Memory B cell (primary cell): Measurements from ENCODE around the gene NRP1.

Source experiments
- ATAC-seq: fragments of 150-1000 bp; cut with Tn5 transposase; 2 replicates; pipeline ENCODE4 v1.10.0; 2021; ENCODE audit warnings: low read depth, mild to moderate bottlenecking, moderate library complexity
- DNase-seq, 2 donors: peaks; one replicate each; pipeline ENCODE4 v3.0.0; 2022; ENCODE audit warnings: low spot score in 2 of 2
- H3K27ac Mint-ChIP-seq: one replicate; pipeline ENCODE4 v1.8.0; 2022; ENCODE audit warnings: mild to moderate bottlenecking, moderate library complexity, mixed read lengths
- H3K27me3 Mint-ChIP-seq: one replicate; pipeline ENCODE4 v1.8.0; 2022; ENCODE audit warnings: mixed read lengths
- H3K36me3 Mint-ChIP-seq: one replicate; pipeline ENCODE4 v1.8.0; 2022; ENCODE audit warnings: mild to moderate bottlenecking, mixed read lengths
- H3K4me1 Mint-ChIP-seq: one replicate; pipeline ENCODE4 v1.8.0; 2022; ENCODE audit warnings: mixed read lengths
- H3K4me3 Mint-ChIP-seq: one replicate; pipeline ENCODE4 v1.8.0; 2022; ENCODE audit warnings: mild to moderate bottlenecking, moderate library complexity, mixed read lengths
- H3K9me3 Mint-ChIP-seq: one replicate; pipeline ENCODE4 v1.8.0; 2022; ENCODE audit warnings: mixed read lengths

NRP1 gene

DNA sequence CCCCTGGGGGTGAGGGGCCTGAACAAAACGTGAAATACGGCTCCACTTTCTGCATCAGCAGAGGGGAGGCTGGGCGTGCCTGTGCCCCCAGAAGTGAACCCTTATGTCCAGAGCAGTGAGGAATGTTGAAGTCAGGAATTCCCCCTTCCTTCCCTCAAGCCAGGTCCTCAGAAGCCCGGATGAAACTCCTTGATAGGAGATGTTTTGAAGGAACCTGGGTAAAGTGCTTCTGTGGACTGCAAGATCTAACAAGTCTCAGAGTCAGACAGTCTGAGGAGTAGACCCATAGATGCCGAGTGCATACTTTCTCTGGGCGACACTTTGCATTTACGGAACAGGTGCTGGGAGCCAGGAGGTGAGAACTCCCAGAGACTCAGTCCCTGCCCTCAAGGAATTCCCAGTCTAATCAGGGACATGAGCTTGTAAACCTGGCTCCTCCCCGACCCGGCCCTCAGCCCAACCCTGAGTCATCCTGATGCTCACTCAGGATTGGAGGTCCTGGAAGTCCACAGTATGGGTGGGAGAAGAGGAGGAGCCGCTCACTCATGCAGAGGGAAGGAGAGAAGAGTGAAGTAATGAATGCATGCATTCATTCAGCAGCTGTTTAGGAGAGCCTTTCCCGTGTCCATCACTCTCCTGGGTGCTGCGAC is 197.0 kb downstream of the NRP1 start:
- DNase-seq (no peak), ATAC-seq (no peak)
- peaks cover 2% of the 10 kb centered on the region for H3K27me3 Mint-ChIP-seq
- H3K36me3 Mint-ChIP-seq, result peaks cover 2% of the 10 kb centered on the region
- no peaks in the 10 kb centered on the region for H3K9me3 Mint-ChIP-seq
- H3K4me3 Mint-ChIP-seq, result no peak overlapping the region
- peak overlapping the region; percentile 90 for H3K27ac Mint-ChIP-seq
- H3K4me1 Mint-ChIP-seq, result peaks cover 37% of the 10 kb centered on the region

DNA sequence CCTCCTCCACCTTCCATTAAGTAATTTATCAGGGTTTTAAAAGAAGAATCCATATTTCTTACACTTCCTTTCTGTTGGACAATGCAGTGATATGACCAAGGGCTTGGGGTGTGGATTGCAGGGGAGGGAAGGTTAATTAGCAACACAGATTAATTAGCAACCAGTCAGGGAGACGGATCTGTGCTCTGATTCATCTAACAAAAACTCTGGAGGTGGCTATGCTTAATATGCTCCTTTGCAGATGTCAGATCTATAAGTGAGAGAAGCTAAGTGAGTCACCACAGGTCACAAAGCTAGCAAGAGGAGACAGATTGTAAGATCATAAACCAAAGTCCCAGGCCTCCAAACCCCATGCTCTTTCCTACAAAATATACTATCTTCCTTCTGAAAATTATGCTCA is 197.7 kb downstream of the NRP1 start:
- peaks cover 39% of the 10 kb centered on the region for H3K4me1 Mint-ChIP-seq
- peaks cover 2% of the 10 kb centered on the region for H3K36me3 Mint-ChIP-seq
- H3K9me3 Mint-ChIP-seq, result no peaks in the 10 kb centered on the region
- DNase-seq (no peak), ATAC-seq (no peak)
- peaks cover 2% of the 10 kb centered on the region for H3K27me3 Mint-ChIP-seq
- H3K4me3 Mint-ChIP-seq, result no peak overlapping the region
- peak overlapping the region; percentile 90 for H3K27ac Mint-ChIP-seq

- Mint-ChIP-seq H3K27ac (peak overlapping the region; percentile 90), H3K27me3 (peaks cover 2% of the 10 kb centered on the region), H3K4me1 (peaks cover 39% of the 10 kb centered on the region), H3K9me3 (no peaks in the 10 kb centered on the region), H3K4me3 (no peak overlapping the region), H3K36me3 (peaks cover 2% of the 10 kb centered on the region)
- ATAC-seq, result no peak
- DNase-seq, result no peak
Measured at GRCh38 chr10:33136271-33136670, 198.2 kb downstream of the NRP1 start.

DNA sequence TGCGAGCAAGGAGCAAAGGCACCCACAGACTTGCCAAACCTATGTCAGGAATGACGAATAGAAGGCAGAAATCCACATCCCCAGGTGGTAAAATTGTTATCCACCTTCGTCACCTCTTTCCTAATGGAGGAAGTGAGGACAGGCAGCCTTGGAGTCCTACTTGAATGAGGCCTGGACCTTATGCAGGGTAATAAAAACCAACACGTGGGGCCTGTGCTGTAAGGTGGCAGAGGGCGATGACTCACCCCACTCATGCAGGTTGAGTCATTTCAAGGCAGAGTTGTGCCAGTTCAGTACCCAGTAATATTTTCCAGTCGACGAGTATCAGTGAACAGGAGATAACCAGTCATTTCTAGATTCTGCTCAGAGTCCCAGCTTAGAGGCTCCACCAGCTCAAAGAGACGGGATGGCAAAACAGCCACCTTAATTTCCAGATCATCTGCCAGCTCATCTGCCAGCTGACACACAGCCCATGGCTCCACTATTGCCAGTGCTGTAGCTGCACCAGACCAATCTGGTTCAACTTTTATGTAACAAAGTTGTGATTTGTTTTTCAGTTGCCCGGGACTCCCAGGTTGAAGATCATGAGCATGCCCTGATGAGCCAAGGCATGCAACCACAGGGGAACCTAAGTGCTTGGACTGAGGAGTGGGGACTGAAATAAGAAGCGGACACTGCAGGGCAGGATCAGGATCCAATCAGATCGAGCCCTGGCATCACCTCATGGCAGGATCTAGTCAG is 200.3 kb downstream of the NRP1 start:
- no peaks in the 10 kb centered on the region for H3K36me3 Mint-ChIP-seq
- H3K27me3 Mint-ChIP-seq, result no peaks in the 10 kb centered on the region
- H3K4me1 Mint-ChIP-seq, result peaks cover 29% of the 10 kb centered on the region
- H3K9me3 Mint-ChIP-seq, result no peaks in the 10 kb centered on the region
- H3K27ac Mint-ChIP-seq, result peak overlapping the region; percentile 47
- DNase-seq, result no peak
- peak; percentile 14 for ATAC-seq
- no peak overlapping the region for H3K4me3 Mint-ChIP-seq

- no peak overlapping the region for H3K4me3 Mint-ChIP-seq
- DNase-seq (no peak), ATAC-seq (no peak)
- H3K9me3 Mint-ChIP-seq, result no peaks in the 10 kb centered on the region
- peaks cover 32% of the 10 kb centered on the region for H3K4me1 Mint-ChIP-seq
- peak overlapping the region; percentile 47 for H3K27ac Mint-ChIP-seq
- H3K27me3 Mint-ChIP-seq, result no peaks in the 10 kb centered on the region
- H3K36me3 Mint-ChIP-seq, result peaks cover 3% of the 10 kb centered on the region
Measured at GRCh38 chr10:33133557-33133956, 200.9 kb downstream of the NRP1 start.

DNA sequence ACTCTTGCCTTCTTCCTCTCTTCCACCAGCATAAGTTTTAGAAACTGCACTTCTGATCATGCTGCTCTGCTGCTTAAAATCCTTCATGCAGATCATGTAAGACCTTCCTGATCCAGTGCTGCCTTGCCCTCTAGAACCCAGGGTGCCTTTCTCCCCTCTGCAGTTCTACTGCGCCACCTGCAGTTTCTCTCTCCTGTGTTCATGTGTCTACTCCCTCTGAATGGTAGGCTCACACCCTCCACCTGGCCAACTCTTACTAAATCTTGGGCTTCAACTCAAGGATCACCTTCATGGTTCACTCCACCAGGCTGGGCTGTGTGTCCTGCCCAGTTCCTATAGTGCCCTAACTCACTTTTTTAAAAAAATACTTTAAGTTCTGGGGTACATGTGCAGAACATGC is 201.8 kb downstream of the NRP1 start:
- no peaks in the 10 kb centered on the region for H3K9me3 Mint-ChIP-seq
- no peaks in the 10 kb centered on the region for H3K27me3 Mint-ChIP-seq
- peaks cover 3% of the 10 kb centered on the region for H3K36me3 Mint-ChIP-seq
- peak overlapping the region; percentile 25 for H3K27ac Mint-ChIP-seq
- peak in 1 of 2 donors; percentile 23 for DNase-seq
- peaks cover 33% of the 10 kb centered on the region for H3K4me1 Mint-ChIP-seq
- peak overlapping the region; percentile 67 for H3K4me3 Mint-ChIP-seq
- peak; percentile 87 for ATAC-seq

DNA sequence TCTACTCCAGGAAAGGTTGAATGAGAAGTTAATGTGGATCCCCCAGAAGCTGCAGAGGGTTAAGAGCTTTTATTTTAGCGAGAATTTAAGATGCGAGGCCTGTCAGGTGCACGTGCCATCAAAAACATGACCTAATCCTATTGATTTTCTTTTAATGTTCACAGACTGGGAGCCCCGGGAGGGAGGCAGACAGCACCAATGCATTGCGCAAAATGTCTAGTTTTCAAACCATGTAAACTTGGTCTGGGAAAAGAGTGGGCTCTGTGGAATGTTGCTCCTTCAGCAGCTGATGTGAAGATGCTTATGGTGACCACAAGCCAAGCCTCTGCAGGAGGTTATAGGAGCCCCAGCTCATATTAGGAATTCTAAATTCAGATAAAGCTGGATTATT is 204.5 kb downstream of the NRP1 start:
- H3K27me3 Mint-ChIP-seq, result no peaks in the 10 kb centered on the region
- no peaks in the 10 kb centered on the region for H3K9me3 Mint-ChIP-seq
- ATAC-seq (no peak), DNase-seq (no peak)
- no peak overlapping the region for H3K27ac Mint-ChIP-seq
- H3K4me1 Mint-ChIP-seq, result peaks cover 39% of the 10 kb centered on the region
- peaks cover 3% of the 10 kb centered on the region for H3K36me3 Mint-ChIP-seq
- no peak overlapping the region for H3K4me3 Mint-ChIP-seq

GRCh38 chr10:33129141-33129995 is 205.1 kb downstream of the NRP1 start:
- Mint-ChIP-seq H3K27ac (no peak overlapping the region), H3K36me3 (peaks cover 3% of the 10 kb centered on the region), H3K4me3 (no peak overlapping the region), H3K4me1 (peaks cover 39% of the 10 kb centered on the region), H3K27me3 (no peaks in the 10 kb centered on the region), H3K9me3 (no peaks in the 10 kb centered on the region)
- no peak for ATAC-seq
- DNase-seq, result no peak

DNA sequence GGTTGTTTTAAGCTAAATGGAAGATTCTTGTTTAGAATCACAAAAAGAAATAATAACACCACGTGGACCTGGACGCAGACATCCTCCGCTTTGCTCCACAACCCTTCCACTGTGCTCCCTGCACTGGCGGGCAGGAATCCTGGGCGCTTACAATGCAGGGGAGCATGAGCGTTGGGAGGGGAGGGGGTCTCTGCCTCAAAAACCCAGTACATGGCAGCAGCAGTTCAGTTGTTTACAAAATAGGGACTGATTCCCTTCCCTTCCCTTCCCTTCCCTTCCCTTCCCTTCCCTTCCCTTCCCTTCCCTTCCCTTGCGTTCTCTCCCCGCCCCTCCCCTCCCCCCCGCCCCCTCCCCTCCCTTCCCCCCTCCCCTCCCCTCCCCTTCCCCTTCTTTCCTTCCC is 206.8 kb downstream of the NRP1 start:
- H3K4me1 Mint-ChIP-seq, result peaks cover 29% of the 10 kb centered on the region
- peak overlapping the region; percentile 89 for H3K27ac Mint-ChIP-seq
- H3K9me3 Mint-ChIP-seq, result peaks cover 1% of the 10 kb centered on the region
- no peaks in the 10 kb centered on the region for H3K27me3 Mint-ChIP-seq
- H3K4me3 Mint-ChIP-seq, result no peak overlapping the region
- H3K36me3 Mint-ChIP-seq, result peaks cover 4% of the 10 kb centered on the region
- ATAC-seq (no peak), DNase-seq (no peak)
